ENCODE measurements around the gene BMP3.
"Not testable (repeated sequence)": the region's sequence is repeated elsewhere in the genome, so short reads cannot be mapped to it uniquely, and the experiment has no call there.

BMP3 gene

GRCh38 chr4:80999943-81000342 lies 30.6 kb upstream of the BMP3 start:
- H3K9me3 ChIP-seq (ENCODE audit: severe bottlenecking) = no peaks in the 10 kb centered on the region
- H3K36me3 ChIP-seq (ENCODE audit: low read depth) = no peaks in the 10 kb centered on the region
- H3K4me3 ChIP-seq (ENCODE audit: severe bottlenecking) = no peak overlapping the region
- no peak for ATAC-seq (ENCODE audit: low read depth)
- TF ChIP-seq CTCF (IDR thresholded peaks at IDR 0.05; ENCODE audit: poor library complexity, severe bottlenecking) = no peak
- DNase-seq (ENCODE audit: low spot score) = no peak
- no peak overlapping the region for H3K27ac ChIP-seq (ENCODE audit: poor library complexity, severe bottlenecking)
- H3K27me3 ChIP-seq (ENCODE audit: insufficient read depth, poor library complexity, severe bottlenecking) = no peaks in the 10 kb centered on the region
- H3K4me1 ChIP-seq (ENCODE audit: insufficient read depth, poor library complexity, severe bottlenecking) = no peaks in the 10 kb centered on the region

GRCh38 chr4:81003597-81004111 lies 26.9 kb upstream of the BMP3 start:
- Histone ChIP-seq H3K9me3 (ENCODE audit: severe bottlenecking) (no peaks in the 10 kb centered on the region), H3K4me3 (ENCODE audit: severe bottlenecking) (no peak overlapping the region), H3K27me3 (ENCODE audit: insufficient read depth, poor library complexity, severe bottlenecking) (no peaks in the 10 kb centered on the region), H3K4me1 (ENCODE audit: insufficient read depth, poor library complexity, severe bottlenecking) (no peaks in the 10 kb centered on the region), H3K27ac (ENCODE audit: poor library complexity, severe bottlenecking) (no peak overlapping the region), H3K36me3 (ENCODE audit: low read depth) (no peaks in the 10 kb centered on the region)
- no peak for TF ChIP-seq CTCF (IDR thresholded peaks at IDR 0.05; ENCODE audit: poor library complexity, severe bottlenecking)
- no peak for DNase-seq (ENCODE audit: low spot score)
- ATAC-seq (ENCODE audit: low read depth) = no peak

- Histone ChIP-seq H3K27me3 (ENCODE audit: insufficient read depth, poor library complexity, severe bottlenecking) (no peaks in the 10 kb centered on the region), H3K36me3 (ENCODE audit: low read depth) (no peaks in the 10 kb centered on the region), H3K4me3 (ENCODE audit: severe bottlenecking) (no peak overlapping the region), H3K27ac (ENCODE audit: poor library complexity, severe bottlenecking) (no peak overlapping the region), H3K4me1 (ENCODE audit: insufficient read depth, poor library complexity, severe bottlenecking) (no peaks in the 10 kb centered on the region), H3K9me3 (ENCODE audit: severe bottlenecking) (no peaks in the 10 kb centered on the region)
- DNase-seq (ENCODE audit: low spot score) (no peak), ATAC-seq (ENCODE audit: low read depth) (no peak)
- TF ChIP-seq CTCF (IDR thresholded peaks at IDR 0.05; ENCODE audit: poor library complexity, severe bottlenecking) = no peak
Observed at GRCh38 chr4:81007417-81007816, 23.1 kb upstream of the BMP3 start.

GRCh38 chr4:81016566-81016965 lies 13.9 kb upstream of the BMP3 start:
- not testable (repeated sequence) for H3K9me3 ChIP-seq (ENCODE audit: severe bottlenecking); H3K4me1 ChIP-seq (ENCODE audit: insufficient read depth, poor library complexity, severe bottlenecking); H3K27me3 ChIP-seq (ENCODE audit: insufficient read depth, poor library complexity, severe bottlenecking); DNase-seq (ENCODE audit: low spot score); H3K27ac ChIP-seq (ENCODE audit: poor library complexity, severe bottlenecking); H3K4me3 ChIP-seq (ENCODE audit: severe bottlenecking); ATAC-seq (ENCODE audit: low read depth); H3K36me3 ChIP-seq (ENCODE audit: low read depth)

GRCh38 chr4:81019006-81019405 lies 11.5 kb upstream of the BMP3 start:
- no peaks in the 10 kb centered on the region for H3K9me3 ChIP-seq (ENCODE audit: severe bottlenecking)
- no peaks in the 10 kb centered on the region for H3K36me3 ChIP-seq (ENCODE audit: low read depth)
- DNase-seq (ENCODE audit: low spot score) (no peak), ATAC-seq (ENCODE audit: low read depth) (no peak)
- H3K27ac ChIP-seq (ENCODE audit: poor library complexity, severe bottlenecking) = no peak overlapping the region
- no peaks in the 10 kb centered on the region for H3K4me1 ChIP-seq (ENCODE audit: insufficient read depth, poor library complexity, severe bottlenecking)
- H3K27me3 ChIP-seq (ENCODE audit: insufficient read depth, poor library complexity, severe bottlenecking) = no peaks in the 10 kb centered on the region
- no peak overlapping the region for H3K4me3 ChIP-seq (ENCODE audit: severe bottlenecking)
- no peak for TF ChIP-seq CTCF (IDR thresholded peaks at IDR 0.05; ENCODE audit: poor library complexity, severe bottlenecking)

Measured in RWPE2 (cell line).